SJSA1 (cell line): Measurements from ENCODE around the gene R3HDML. TPM values are rescaled to one million over a fixed set of nuclear protein-coding genes. Genes with fewer than 3 reads are reported as not detected.
"Not testable (repeated sequence)": the region's sequence is repeated elsewhere in the genome, so short reads cannot be mapped to it uniquely, and the experiment has no call there.

ENCODE experiments used
- DNase-seq, 2 experiments: peaks; one replicate each; pipeline ENCODE4 v3.0.0-alpha.2; 2015 to 2020; ENCODE audit warnings: low spot score in 2 of 2, low read depth in 1 of 2
- H3K27ac ChIP-seq: fragments of 250-450 bp; sonication (Bioruptor Pico); 2 replicates; pipeline ENCODE4 v1.5.1; 2020; ENCODE audit warnings: mild to moderate bottlenecking, moderate library complexity
- H3K27me3 ChIP-seq: fragments of 250-450 bp; sonication (Bioruptor Pico); replicated peaks from 2 replicates; pipeline ENCODE4 v1.5.1; 2020; ENCODE audit warnings: mild to moderate bottlenecking, moderate library complexity
- H3K36me3 ChIP-seq: fragments of 250-450 bp; sonication (Bioruptor Pico); 2 replicates; pipeline ENCODE4 v1.5.1; 2020; ENCODE audit warnings: mild to moderate bottlenecking
- H3K4me1 ChIP-seq: fragments of 250-450 bp; sonication (Bioruptor Pico); replicated peaks from 2 replicates; pipeline ENCODE4 v1.6.1; 2021; ENCODE audit warnings: mild to moderate bottlenecking
- H3K4me3 ChIP-seq: fragments of 250-450 bp; sonication (Bioruptor Pico); 2 replicates; pipeline ENCODE4 v1.5.1; 2020; ENCODE audit warnings: mild to moderate bottlenecking
- H3K9me3 ChIP-seq: fragments of 250-450 bp; sonication (Bioruptor Pico); replicated peaks from 2 replicates; pipeline ENCODE4 v1.5.1; 2020; ENCODE audit warnings: mild to moderate bottlenecking
- total RNA-seq: library from RNA; depleted of rRNA; stranded (reverse); fragments of >200 nt; shearing (Covaris generic); gene quantifications from 2 replicates; pipeline ENCODE4 v1.2.3, GENCODE V29; 2014; rRNA removed

R3HDML gene, protein sequence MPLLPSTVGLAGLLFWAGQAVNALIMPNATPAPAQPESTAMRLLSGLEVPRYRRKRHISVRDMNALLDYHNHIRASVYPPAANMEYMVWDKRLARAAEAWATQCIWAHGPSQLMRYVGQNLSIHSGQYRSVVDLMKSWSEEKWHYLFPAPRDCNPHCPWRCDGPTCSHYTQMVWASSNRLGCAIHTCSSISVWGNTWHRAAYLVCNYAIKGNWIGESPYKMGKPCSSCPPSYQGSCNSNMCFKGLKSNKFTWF
- total RNA-seq: not detected in 2 replicates

DNA sequence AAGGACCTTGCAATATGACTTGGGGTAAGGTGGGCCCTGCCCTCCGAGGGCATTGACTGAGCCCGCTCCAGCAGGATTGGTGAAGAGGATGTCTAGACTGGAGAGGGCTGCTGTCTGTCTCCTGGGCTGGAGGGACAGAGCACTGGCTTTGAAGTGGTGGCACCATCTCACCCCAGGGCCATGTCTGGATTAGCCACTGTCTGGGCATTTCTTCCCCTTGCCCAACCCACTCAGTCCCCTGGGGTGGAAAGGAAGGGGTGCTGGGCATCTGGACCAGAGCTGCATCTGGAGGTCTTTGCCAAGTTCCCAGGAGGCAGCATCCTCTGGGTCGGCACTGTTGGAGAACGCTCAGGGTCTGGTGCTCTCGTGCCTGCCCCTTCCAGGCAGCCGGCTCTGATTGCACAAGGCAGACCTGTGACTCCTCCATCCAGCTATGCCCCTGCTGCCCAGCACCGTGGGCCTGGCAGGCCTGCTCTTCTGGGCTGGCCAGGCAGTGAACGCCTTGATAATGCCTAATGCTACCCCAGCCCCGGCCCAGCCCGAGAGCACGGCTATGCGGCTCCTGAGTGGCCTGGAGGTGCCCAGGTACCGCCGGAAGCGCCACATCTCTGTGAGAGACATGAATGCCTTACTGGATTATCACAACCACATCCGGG lies at the start of gene R3HDML:
R3HDML (plus strand) TSS at position 319 of the 656 bp plus-strand sequence; CDS start at position 434, 115 bp downstream.
- Histone ChIP-seq H3K27me3 (no peaks in the 10 kb centered on the region), H3K4me3 (no peak within 1 kb of the TSS), H3K27ac (no peak within 1 kb of the TSS), H3K36me3 (no peaks in the 10 kb centered on the region), H3K9me3 (no peaks in the 10 kb centered on the region), H3K4me1 (no peaks in the 10 kb centered on the region)
- no peak for DNase-seq

DNA sequence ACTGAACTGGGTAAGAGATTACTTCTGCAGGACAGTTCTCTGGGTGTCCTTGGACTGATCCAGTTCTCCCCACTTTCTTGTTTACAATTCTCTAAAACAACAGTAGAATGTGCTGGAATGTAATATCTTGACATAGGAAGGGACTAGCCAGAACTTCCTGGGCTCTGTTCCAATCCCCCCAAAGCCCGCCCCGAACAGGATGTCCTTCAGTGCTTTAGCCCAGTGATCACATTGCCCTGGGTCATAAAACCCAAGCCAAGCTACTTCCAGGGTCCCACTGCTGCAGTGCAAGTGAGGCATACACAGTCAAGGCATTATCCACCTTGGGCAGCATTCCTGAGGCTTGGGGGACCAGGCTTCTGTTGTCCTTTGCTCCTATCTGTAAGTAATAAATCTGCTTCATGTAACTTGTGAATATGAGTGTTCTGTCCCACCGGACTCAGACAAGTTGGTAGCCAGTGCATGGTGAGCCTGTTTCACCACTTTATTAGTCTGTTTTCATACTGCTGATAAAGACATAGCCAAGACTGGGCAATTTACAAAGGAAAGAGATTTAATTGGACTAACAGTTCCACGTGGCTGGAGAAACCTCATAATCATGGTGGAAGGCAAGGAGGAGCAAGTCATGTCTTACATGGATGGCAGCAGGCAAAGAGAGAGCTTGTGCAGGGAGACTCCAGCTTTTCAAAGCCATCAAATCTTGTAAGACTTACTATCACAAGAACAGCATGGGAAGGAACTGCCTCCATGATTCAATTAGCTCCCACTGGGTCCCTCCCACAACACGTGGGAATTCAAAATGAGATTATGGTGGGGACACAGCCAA lies 49.4 kb upstream of the R3HDML start:
- Histone ChIP-seq H3K4me1 (no peaks in the 10 kb centered on the region), H3K27ac (no peak overlapping the region), H3K36me3 (no peaks in the 10 kb centered on the region), H3K4me3 (no peak overlapping the region), H3K9me3 (no peaks in the 10 kb centered on the region), H3K27me3 (no peaks in the 10 kb centered on the region)
- no peak for DNase-seq

DNA sequence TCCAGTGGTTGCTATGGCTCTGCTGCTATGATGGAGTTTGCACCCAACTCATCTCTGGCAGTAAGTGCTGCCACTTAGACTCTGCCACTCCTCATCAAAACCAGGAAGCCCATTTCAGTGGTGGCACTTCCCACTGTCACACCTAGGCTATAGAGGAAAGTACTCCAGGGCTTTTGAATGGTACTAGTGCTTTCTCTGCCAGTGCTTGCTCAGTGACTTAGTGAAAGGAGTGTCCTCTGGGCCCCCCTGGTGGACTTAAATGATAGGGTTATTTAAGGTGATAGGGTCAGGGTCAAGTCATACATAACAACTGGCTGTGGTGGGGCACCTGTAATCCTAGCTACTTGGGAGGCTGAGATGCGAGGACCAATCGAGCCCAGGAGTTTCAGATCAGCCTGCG lies 48.6 kb upstream of the R3HDML start:
- Histone ChIP-seq H3K27me3 (no peaks in the 10 kb centered on the region), H3K9me3 (no peaks in the 10 kb centered on the region), H3K27ac (no peak overlapping the region), H3K4me3 (no peak overlapping the region), H3K4me1 (no peaks in the 10 kb centered on the region), H3K36me3 (no peaks in the 10 kb centered on the region)
- no peak for DNase-seq

DNA sequence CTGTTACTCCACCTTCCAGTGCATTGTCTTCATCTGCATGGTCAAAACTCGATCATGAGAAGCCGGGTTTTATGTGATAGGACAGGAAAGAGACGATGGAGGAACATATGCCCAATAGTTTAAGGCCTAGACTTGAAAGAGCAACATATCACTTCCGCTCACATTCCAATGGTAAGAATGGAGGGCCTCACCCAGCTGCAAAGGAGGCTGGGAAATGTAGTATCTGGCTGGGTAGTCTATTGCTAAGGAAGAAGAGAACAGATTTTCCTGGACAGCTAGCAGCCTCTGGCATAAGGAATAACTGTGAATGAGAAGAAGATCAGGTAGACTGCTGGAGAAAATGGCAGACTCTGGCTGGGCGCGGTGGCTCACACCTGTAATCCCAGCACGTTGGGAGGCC lies 45.1 kb upstream of the R3HDML start:
- Histone ChIP-seq H3K9me3 (no peaks in the 10 kb centered on the region), H3K27me3 (no peaks in the 10 kb centered on the region), H3K4me3 (no peak overlapping the region), H3K36me3 (no peaks in the 10 kb centered on the region), H3K27ac (no peak overlapping the region), H3K4me1 (no peaks in the 10 kb centered on the region)
- DNase-seq: no peak

DNA sequence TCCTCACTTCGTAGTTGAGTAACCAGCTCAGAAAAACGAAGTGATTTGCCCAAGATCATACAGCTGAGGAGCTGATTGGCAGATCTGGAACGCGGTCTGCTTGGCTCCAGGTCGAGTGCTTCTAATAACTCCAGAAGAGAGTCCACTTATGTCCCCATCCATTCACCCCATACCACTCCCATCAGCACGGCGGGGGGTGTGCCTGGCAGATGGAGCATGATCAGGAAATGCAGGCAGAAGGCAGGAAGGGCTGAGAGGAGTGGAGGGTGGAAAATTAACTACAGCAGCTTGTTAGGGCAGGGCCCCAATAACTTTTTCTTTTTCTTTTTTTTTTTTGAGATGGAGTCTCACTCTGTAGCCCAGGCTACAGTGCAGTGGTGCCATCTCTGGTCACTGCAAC lies 40.8 kb upstream of the R3HDML start:
- H3K4me1 ChIP-seq: no peaks in the 10 kb centered on the region

DNA sequence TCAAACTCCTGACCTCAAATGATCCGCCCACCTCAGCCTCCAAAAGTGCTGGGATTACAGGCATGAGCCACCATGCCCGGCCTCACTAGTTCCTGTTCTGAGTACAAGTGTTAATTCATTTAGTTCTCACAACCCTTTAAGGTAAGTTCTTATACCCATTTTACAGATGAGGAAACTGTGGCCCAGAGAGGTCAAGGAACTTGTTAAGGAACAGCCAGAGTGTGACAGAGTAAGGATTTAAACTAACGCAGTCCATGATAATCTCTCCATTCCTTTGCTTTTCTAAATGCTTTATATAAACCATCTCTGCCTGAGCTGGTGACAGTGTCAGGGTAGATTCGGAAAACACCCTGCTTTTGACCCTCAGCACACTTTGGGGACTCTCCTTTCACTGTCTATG lies 39.1 kb upstream of the R3HDML start:
- H3K36me3 ChIP-seq: no peaks in the 10 kb centered on the region
- H3K4me1 ChIP-seq: no peaks in the 10 kb centered on the region
- H3K9me3 ChIP-seq: no peaks in the 10 kb centered on the region
- DNase-seq: no peak
- no peak overlapping the region for H3K27ac ChIP-seq
- H3K27me3 ChIP-seq: no peaks in the 10 kb centered on the region
- no peak overlapping the region for H3K4me3 ChIP-seq

More for the DNA sequence above, 40.8 kb upstream of the R3HDML start:
- H3K9me3 ChIP-seq: no peaks in the 10 kb centered on the region
- no peak for DNase-seq
- H3K27ac ChIP-seq: no peak overlapping the region
- H3K36me3 ChIP-seq: no peaks in the 10 kb centered on the region
- H3K4me3 ChIP-seq: no peak overlapping the region
- no peaks in the 10 kb centered on the region for H3K27me3 ChIP-seq

DNA sequence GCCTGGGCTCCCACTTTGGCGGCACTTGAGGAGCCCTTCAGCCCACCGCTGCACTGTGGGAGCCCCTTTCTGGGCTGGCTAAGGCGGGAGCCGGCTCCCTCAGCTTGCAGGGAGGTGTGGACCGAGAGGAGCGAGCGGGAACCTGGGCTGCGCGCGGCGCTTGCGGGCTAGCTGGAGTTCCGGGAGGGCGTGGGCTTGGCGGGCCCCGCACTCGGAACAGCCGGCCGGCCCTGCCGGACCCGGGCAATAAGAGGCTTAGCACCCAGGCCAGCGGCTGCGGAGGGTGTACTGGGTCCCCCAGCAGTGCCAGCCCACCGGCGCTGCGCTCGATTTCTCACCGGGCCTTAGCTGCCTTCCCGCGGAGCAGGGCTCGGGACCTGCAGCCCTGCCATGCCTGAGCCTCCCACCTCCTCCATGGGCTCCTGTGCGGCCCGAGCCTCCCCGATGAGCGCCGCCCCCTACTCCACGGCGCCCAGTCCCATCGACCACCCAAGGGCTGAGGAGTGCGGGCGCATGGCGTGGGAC lies 37.8 kb upstream of the R3HDML start:
- not testable (repeated sequence) for H3K36me3 ChIP-seq

DNA sequence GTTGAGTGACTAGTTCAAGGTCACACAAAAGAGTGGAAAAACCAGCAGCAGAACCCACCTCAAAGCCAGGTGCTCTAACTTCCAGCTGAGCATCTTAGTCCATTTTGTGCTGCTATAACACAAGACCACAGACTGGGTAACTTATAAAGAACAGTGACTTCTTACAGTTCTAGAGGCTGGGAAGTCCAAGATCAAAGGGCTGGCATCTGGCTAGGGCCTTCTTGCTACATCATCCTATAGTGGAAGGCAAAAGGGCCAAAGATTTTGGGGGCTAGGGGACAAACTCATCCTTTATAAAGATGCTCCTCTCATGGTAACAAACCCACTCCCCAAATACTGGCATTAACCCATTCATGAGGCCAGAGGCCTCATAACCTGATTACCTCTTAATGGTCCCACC lies 35.6 kb upstream of the R3HDML start:
- Histone ChIP-seq H3K27me3 (no peaks in the 10 kb centered on the region), H3K27ac (no peak overlapping the region), H3K9me3 (no peaks in the 10 kb centered on the region), H3K4me1 (no peaks in the 10 kb centered on the region), H3K36me3 (no peaks in the 10 kb centered on the region), H3K4me3 (no peak overlapping the region)
- DNase-seq: no peak

More for the DNA sequence above, 37.8 kb upstream of the R3HDML start:
- H3K9me3 ChIP-seq, DNase-seq, H3K4me3 ChIP-seq, H3K4me1 ChIP-seq, H3K27me3 ChIP-seq, H3K27ac ChIP-seq: not testable (repeated sequence)

DNA sequence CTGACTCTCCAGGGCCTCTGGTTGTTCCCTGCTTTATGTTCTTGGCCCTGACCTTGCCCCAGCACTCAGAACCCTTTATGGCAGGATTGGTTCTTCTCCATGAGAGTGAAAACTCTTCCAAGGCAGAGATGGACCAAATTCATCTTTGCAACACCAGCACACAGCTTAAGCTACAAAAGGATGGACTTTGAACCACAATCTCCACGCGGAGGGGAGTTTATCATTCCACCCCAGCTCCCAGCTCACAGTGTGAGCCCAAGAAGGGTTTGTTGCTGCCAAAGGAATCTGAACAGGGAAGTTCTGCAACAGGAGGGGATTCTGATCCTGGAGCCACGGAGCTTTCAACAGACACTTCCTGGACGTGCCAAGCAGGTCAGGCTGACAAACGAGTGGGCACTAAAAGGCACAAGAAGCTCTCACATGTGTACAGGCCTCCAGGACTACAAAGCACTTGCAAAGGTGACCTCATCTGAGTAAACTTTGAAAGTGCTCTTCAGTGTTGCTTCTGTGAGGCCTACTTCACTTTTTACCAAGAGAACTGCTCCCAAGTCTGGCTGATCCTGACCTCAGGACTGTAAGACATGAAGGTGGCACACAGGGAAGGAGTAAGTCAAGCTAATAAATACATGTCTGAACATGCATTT lies 34.7 kb upstream of the R3HDML start:
- DNase-seq: no peak
- Histone ChIP-seq H3K27me3 (no peaks in the 10 kb centered on the region), H3K4me3 (no peak overlapping the region), H3K36me3 (no peaks in the 10 kb centered on the region), H3K4me1 (no peaks in the 10 kb centered on the region), H3K9me3 (no peaks in the 10 kb centered on the region), H3K27ac (no peak overlapping the region)

DNA sequence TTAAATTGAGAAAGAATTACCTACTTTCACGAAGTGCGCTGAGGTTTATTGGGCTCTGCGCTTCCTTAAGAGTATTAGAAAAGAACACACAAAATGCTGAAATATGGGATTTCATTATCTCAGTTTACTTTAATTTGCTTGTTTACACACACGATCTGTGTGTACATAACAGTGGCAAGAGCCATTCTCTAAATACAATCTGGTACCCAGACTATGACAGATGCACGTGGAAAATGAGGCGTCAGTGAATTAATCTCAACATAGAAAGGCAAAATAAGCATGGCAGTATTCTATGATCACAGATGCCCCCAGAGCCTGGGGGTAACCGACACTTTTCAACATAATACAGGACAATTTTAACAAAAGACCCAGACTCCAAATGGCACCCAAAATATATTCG lies 34.1 kb upstream of the R3HDML start:
- Histone ChIP-seq H3K27me3 (no peaks in the 10 kb centered on the region), H3K9me3 (no peaks in the 10 kb centered on the region), H3K4me3 (no peak overlapping the region), H3K4me1 (no peaks in the 10 kb centered on the region), H3K36me3 (no peaks in the 10 kb centered on the region), H3K27ac (no peak overlapping the region)
- no peak for DNase-seq

DNA sequence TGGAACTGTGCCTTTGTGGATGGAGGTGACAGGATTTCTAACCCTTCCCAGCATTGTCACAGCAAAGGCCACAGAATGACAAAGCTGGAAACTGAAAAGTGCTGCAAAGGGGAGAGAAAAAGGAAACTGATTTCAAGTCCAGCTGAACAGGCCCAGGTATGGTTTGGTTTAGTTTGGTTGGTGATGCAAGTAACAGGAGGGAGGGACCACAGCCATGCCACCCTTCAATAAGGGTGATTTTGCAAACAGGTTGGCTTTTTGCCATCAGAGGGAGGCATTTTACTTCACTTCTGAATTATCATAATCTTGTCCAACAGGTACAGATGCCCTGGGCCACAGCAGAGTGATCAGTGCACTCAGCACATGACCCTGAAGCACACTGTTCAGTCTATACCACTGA lies 32.5 kb upstream of the R3HDML start:
- Histone ChIP-seq H3K27ac (no peak overlapping the region), H3K27me3 (no peaks in the 10 kb centered on the region), H3K36me3 (no peaks in the 10 kb centered on the region), H3K4me1 (no peaks in the 10 kb centered on the region), H3K4me3 (no peak overlapping the region), H3K9me3 (no peaks in the 10 kb centered on the region)
- DNase-seq: no peak

DNA sequence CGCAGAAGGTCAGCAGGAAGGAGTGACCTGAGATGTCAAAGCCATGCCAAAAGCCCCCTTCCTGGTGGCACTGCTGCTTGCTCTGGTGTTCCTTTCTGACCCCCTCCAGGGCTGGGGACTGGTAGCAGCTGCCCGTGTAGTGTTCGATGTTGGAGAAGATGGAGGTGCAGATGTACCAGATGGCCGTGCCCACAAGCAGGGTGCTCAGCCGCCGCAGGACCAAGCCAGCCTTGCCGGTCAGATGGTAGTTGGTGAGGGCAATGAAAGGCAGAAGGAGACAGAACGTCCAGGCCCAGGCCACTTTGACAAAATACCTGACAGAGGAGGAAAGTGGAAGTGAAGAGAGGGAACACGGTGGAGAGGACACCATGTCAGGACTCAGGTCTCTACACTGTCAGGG lies 29.9 kb upstream of the R3HDML start:
- DNase-seq: no peak
- no peaks in the 10 kb centered on the region for H3K27me3 ChIP-seq
- no peak overlapping the region for H3K27ac ChIP-seq
- no peaks in the 10 kb centered on the region for H3K9me3 ChIP-seq
- no peak overlapping the region for H3K4me3 ChIP-seq
- H3K4me1 ChIP-seq: peaks cover 10% of the 10 kb centered on the region
- H3K36me3 ChIP-seq: peaks cover 4% of the 10 kb centered on the region

DNA sequence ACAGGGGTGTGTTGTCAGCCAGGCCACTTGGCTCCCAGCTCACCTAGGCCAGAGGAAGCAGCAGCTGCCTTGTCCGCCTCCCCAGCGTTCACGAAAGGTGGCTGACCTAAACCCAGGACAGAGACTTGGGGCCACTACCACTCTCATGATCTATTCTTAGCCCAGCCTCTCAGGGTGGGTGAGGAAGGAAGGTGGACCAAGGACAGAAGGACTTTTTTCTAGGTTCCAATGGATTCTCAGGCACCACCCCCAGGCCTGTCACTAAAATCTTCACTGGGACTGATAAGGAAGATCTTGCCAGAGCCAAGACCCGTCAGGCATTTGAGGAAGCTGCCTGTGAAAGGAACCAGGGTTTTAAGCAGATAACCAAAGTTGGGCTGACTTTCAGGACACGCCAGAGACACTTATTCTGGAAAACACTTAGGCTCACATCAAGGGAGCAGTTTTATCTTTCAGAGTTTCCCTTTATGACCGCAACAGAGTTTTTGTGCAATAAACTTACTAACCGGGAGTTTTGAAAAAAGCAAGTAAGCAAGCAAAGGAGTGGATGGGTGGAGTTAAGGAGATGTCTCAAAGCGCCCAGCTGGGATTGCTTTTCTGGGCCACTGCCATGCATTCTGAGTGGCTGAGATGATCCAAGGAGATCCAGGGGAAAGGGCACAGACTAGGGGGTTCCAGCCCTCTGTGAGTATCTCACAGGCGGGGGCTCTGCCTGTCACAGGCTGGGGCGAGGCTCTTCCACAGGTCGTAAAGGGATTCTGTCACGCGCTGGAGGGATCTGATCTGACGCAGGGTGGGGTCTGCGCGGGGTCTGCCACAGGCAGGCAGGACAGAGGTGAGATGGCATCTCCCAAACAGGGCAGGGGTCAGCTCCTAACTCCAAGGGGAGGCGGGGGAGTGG lies 26.8 kb upstream of the R3HDML start:
- H3K9me3 ChIP-seq: no peaks in the 10 kb centered on the region
- H3K4me3 ChIP-seq: peak overlapping the region; percentile 78
- no peaks in the 10 kb centered on the region for H3K27me3 ChIP-seq
- H3K4me1 ChIP-seq: peaks cover 10% of the 10 kb centered on the region
- no peak overlapping the region for H3K27ac ChIP-seq
- DNase-seq: peak in 1 of 2 experiments; percentile 22
- H3K36me3 ChIP-seq: peaks cover 4% of the 10 kb centered on the region
